Measurements from ENCODE around the gene ILK.

DNA sequence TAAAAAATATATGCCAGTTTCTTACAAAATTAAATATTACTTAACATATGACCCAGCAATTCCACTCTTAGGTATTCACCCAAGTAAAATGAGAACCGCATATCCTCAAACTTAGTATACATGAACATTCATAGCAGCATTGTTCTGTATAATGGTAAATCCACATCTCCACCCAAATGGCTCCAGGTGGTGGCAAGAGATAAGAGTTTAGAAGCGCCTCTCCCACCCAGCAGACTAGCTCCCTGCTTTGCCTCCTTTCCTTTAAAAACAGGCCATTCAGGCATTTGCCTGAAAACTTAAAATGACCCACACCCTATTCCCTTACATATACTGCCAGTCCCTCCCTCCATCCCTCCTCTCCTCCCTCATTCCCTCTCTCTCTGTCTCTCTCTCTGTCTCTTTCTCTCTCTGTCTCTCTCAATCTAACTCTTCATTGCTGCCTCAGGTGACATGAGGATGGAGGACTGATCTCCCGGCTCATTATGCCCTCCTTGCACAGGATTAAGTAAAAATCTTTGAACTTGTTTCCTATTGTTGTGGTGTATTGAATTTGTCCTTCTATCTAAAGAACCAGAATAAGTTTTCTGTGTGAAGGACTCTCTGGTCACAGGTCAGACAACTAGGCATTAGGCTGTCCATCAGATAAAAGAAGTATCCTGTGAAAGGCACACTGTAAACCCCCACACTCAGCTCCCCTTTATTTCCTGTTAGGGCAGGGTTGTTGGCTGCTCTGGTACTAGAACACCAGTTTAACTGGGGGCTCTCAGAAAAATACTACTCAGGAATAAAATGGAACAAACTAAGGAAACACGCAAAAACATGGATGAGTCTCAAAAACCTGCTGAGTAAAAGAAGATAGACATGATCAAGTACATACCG, 48.5 kb upstream of the ILK start:
- TF ChIP-seq, protein P1, sequence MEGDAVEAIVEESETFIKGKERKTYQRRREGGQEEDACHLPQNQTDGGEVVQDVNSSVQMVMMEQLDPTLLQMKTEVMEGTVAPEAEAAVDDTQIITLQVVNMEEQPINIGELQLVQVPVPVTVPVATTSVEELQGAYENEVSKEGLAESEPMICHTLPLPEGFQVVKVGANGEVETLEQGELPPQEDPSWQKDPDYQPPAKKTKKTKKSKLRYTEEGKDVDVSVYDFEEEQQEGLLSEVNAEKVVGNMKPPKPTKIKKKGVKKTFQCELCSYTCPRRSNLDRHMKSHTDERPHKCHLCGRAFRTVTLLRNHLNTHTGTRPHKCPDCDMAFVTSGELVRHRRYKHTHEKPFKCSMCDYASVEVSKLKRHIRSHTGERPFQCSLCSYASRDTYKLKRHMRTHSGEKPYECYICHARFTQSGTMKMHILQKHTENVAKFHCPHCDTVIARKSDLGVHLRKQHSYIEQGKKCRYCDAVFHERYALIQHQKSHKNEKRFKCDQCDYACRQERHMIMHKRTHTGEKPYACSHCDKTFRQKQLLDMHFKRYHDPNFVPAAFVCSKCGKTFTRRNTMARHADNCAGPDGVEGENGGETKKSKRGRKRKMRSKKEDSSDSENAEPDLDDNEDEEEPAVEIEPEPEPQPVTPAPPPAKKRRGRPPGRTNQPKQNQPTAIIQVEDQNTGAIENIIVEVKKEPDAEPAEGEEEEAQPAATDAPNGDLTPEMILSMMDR (conservative IDR thresholded peaks at IDR 0.05) = no peak
- TF ChIP-seq EZH2 (IDR thresholded peaks at IDR 0.05; ENCODE audit: low read depth) = no peak

Data from PC-9 (cell line).